Measurements from ENCODE around the gene SETBP1.

The SETBP1 gene

GRCh38 chr18:45066886-45067285, 386.2 kb downstream of the SETBP1 start:
- no peak overlapping the region for H3K4me2 ChIP-seq (ENCODE audit: low read length)
- no peaks in the 10 kb centered on the region for H3K36me3 ChIP-seq (ENCODE audit: control insufficient read depth, low read length)
- peaks cover 9% of the 10 kb centered on the region for H3K4me1 ChIP-seq (ENCODE audit: control insufficient read depth, low read length)

GRCh38 chr18:45068400-45069094, 387.9 kb downstream of the SETBP1 start:
- Histone ChIP-seq H3K27me3 (ENCODE audit: control insufficient read depth, low read length) (no peaks in the 10 kb centered on the region), H3K9me3 (ENCODE audit: control insufficient read depth, insufficient read depth, low read length) (no peaks in the 10 kb centered on the region), H4K20me1 (ENCODE audit: control insufficient read depth, insufficient read depth, low read depth, low read length) (no peaks in the 10 kb centered on the region), H3K9me2 (replicated peaks; ENCODE audit: control insufficient read depth, low read length) (no peaks in the 10 kb centered on the region), H3K4me2 (ENCODE audit: low read length) (no peak overlapping the region), H3K36me3 (ENCODE audit: control insufficient read depth, low read length) (no peaks in the 10 kb centered on the region), H3K4me3 (ENCODE audit: low read length) (no peak overlapping the region), H3F3A (ENCODE audit: control insufficient read depth, insufficient read depth) (no peaks in the 10 kb centered on the region), H3K4me1 (ENCODE audit: control insufficient read depth, low read length) (peaks cover 9% of the 10 kb centered on the region), H3K79me2 (ENCODE audit: control insufficient read depth, low read length) (no peaks in the 10 kb centered on the region), H3K27ac (ENCODE audit: low read depth, low read length) (no peak overlapping the region)
- TF ChIP-seq CTCF (IDR thresholded peaks at IDR 0.05; ENCODE audit: low read depth, low read length, poor library complexity, severe bottlenecking) (no peak), EZH2phosphoT487 (IDR thresholded peaks at IDR 0.05; ENCODE audit: borderline replicate concordance, low read length) (no peak)

More at GRCh38 chr18:45066886-45067285, 386.2 kb downstream of the SETBP1 start:
- H3K79me2 ChIP-seq (ENCODE audit: control insufficient read depth, low read length), result no peaks in the 10 kb centered on the region
- no peaks in the 10 kb centered on the region for H3F3A ChIP-seq (ENCODE audit: control insufficient read depth, insufficient read depth)
- TF ChIP-seq EZH2phosphoT487 (IDR thresholded peaks at IDR 0.05; ENCODE audit: borderline replicate concordance, low read length) (no peak), CTCF (IDR thresholded peaks at IDR 0.05; ENCODE audit: low read depth, low read length, poor library complexity, severe bottlenecking) (no peak)
- H3K9me2 ChIP-seq (replicated peaks; ENCODE audit: control insufficient read depth, low read length), result no peaks in the 10 kb centered on the region
- H3K27me3 ChIP-seq (ENCODE audit: control insufficient read depth, low read length), result no peaks in the 10 kb centered on the region
- no peaks in the 10 kb centered on the region for H4K20me1 ChIP-seq (ENCODE audit: control insufficient read depth, insufficient read depth, low read depth, low read length)
- H3K9me3 ChIP-seq (ENCODE audit: control insufficient read depth, insufficient read depth, low read length), result no peaks in the 10 kb centered on the region
- no peak overlapping the region for H3K27ac ChIP-seq (ENCODE audit: low read depth, low read length)
- no peak overlapping the region for H3K4me3 ChIP-seq (ENCODE audit: low read length)

GRCh38 chr18:45069546-45069945, 388.9 kb downstream of the SETBP1 start:
- Histone ChIP-seq H3K4me2 (ENCODE audit: low read length) (no peak overlapping the region), H3K4me3 (ENCODE audit: low read length) (no peak overlapping the region), H3K36me3 (ENCODE audit: control insufficient read depth, low read length) (no peaks in the 10 kb centered on the region), H3F3A (ENCODE audit: control insufficient read depth, insufficient read depth) (no peaks in the 10 kb centered on the region), H3K9me2 (replicated peaks; ENCODE audit: control insufficient read depth, low read length) (no peaks in the 10 kb centered on the region), H3K4me1 (ENCODE audit: control insufficient read depth, low read length) (peaks cover 9% of the 10 kb centered on the region), H3K9me3 (ENCODE audit: control insufficient read depth, insufficient read depth, low read length) (no peaks in the 10 kb centered on the region), H4K20me1 (ENCODE audit: control insufficient read depth, insufficient read depth, low read depth, low read length) (no peaks in the 10 kb centered on the region), H3K27me3 (ENCODE audit: control insufficient read depth, low read length) (no peaks in the 10 kb centered on the region), H3K27ac (ENCODE audit: low read depth, low read length) (no peak overlapping the region), H3K79me2 (ENCODE audit: control insufficient read depth, low read length) (no peaks in the 10 kb centered on the region)
- TF ChIP-seq CTCF (IDR thresholded peaks at IDR 0.05; ENCODE audit: low read depth, low read length, poor library complexity, severe bottlenecking) (no peak), EZH2phosphoT487 (IDR thresholded peaks at IDR 0.05; ENCODE audit: borderline replicate concordance, low read length) (no peak)
